ENCODE results near the gene SLC38A7.

SLC38A7 gene

GRCh38 chr16:58658796-58659211 is 25.8 kb downstream of the SLC38A7 start:
- no peak for DNase-seq (ENCODE audit: low spot score)
- Mint-ChIP-seq H3K4me3 (no peak overlapping the region), H3K27me3 (ENCODE audit: low read depth) (peaks cover 3% of the 10 kb centered on the region), H3K36me3 (ENCODE audit: low read depth) (no peaks in the 10 kb centered on the region), H3K27ac (no peak overlapping the region), H3K4me1 (ENCODE audit: low read depth) (no peaks in the 10 kb centered on the region), H3K9me3 (no peaks in the 10 kb centered on the region)

DNA sequence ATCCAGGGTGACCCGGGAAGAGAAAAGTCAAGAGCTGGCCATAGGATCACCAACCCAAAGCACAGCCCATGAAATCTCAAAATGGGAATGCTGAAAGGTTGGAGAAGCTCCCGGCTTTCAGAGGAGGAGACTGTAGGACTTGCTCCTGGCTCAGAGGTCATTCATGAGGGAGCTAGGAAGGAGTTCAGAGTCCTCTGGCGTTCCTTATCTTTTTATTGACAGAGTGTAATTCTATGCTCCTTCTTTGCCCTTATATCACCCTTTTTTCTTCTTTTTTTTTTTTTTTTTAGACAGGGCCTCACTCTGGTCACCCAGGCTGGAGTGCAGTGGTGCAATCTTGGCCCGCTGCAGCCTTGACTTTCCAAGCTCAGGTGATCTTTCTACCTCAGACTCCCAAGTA is 27.7 kb downstream of the SLC38A7 start:
- Mint-ChIP-seq H3K9me3 (no peaks in the 10 kb centered on the region), H3K27me3 (ENCODE audit: low read depth) (peaks cover 6% of the 10 kb centered on the region), H3K4me1 (ENCODE audit: low read depth) (no peaks in the 10 kb centered on the region), H3K4me3 (no peak overlapping the region), H3K27ac (no peak overlapping the region), H3K36me3 (ENCODE audit: low read depth) (no peaks in the 10 kb centered on the region)
- no peak for DNase-seq (ENCODE audit: low spot score)

- H3K4me3 Mint-ChIP-seq: no peak overlapping the region
- no peaks in the 10 kb centered on the region for H3K36me3 Mint-ChIP-seq (ENCODE audit: low read depth)
- peaks cover 6% of the 10 kb centered on the region for H3K27me3 Mint-ChIP-seq (ENCODE audit: low read depth)
- DNase-seq (ENCODE audit: low spot score): no peak
- H3K27ac Mint-ChIP-seq: no peak overlapping the region
- no peaks in the 10 kb centered on the region for H3K9me3 Mint-ChIP-seq
- no peaks in the 10 kb centered on the region for H3K4me1 Mint-ChIP-seq (ENCODE audit: low read depth)
These were observed 29.4 kb downstream of the SLC38A7 start for GRCh38 chr16:58655215-58655596.

DNA sequence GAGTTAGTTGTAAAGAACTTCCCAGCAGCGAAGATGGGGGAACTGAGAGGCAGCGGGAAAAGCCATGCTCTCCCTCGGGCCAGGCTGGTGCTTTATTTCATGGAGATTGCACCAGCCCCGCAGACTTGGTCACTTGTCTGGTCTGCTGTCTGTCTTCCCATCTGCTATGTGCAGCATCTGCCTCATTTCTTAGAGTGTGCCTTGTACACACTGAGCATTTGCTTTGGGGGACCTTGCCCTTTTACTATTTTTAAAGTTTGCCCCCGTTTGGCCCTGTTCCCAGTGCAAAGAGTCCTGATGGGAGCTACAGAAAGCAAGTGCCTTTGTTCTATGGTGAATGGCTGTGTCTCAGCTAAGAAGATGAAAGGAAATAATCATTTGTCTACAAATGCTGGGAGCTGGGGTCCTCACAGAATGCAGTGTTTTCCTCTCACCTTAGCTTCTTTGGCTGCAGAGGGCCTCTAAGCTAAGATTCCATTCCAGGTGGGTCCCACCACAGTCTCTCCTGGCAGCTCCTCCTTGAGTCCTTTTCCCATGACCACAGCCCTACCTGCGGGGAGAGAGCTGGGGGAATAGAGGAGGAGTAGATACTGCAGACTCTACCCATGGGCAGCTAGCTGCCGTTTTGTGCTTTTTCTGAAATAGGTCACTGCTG is 29.9 kb downstream of the SLC38A7 start:
- H3K36me3 Mint-ChIP-seq (ENCODE audit: low read depth): no peaks in the 10 kb centered on the region
- no peak overlapping the region for H3K4me3 Mint-ChIP-seq
- no peak for DNase-seq (ENCODE audit: low spot score)
- H3K4me1 Mint-ChIP-seq (ENCODE audit: low read depth): no peaks in the 10 kb centered on the region
- no peaks in the 10 kb centered on the region for H3K9me3 Mint-ChIP-seq
- peaks cover 6% of the 10 kb centered on the region for H3K27me3 Mint-ChIP-seq (ENCODE audit: low read depth)
- H3K27ac Mint-ChIP-seq: no peak overlapping the region

GRCh38 chr16:58652741-58653140 is 31.8 kb downstream of the SLC38A7 start:
- no peaks in the 10 kb centered on the region for H3K36me3 Mint-ChIP-seq (ENCODE audit: low read depth)
- H3K9me3 Mint-ChIP-seq: no peaks in the 10 kb centered on the region
- H3K4me3 Mint-ChIP-seq: no peak overlapping the region
- H3K27ac Mint-ChIP-seq: no peak overlapping the region
- no peaks in the 10 kb centered on the region for H3K4me1 Mint-ChIP-seq (ENCODE audit: low read depth)
- peaks cover 4% of the 10 kb centered on the region for H3K27me3 Mint-ChIP-seq (ENCODE audit: low read depth)
- DNase-seq (ENCODE audit: low spot score): no peak

DNA sequence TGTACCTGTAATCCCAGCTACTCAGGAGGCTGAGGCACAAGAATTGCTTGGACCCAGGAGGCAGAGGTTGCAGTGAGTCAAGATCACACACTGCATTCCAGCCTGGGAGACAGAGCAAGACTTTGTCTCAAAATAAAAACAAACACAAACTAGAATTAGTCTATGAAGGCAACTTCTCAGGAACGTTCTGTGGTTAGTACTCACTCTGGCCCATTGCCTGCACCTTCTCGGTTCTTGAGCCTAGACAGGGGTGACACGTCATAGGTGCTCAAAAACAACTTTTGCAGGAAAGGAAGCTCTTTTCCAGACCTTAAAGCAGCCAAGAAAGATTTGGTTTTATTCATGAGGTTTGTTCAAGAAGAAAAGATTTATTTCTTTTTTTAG is 32.6 kb downstream of the SLC38A7 start:
- no peak for DNase-seq (ENCODE audit: low spot score)
- no peaks in the 10 kb centered on the region for H3K9me3 Mint-ChIP-seq
- H3K4me3 Mint-ChIP-seq: no peak overlapping the region
- peaks cover 4% of the 10 kb centered on the region for H3K27me3 Mint-ChIP-seq (ENCODE audit: low read depth)
- H3K27ac Mint-ChIP-seq: no peak overlapping the region
- H3K4me1 Mint-ChIP-seq (ENCODE audit: low read depth): no peaks in the 10 kb centered on the region
- H3K36me3 Mint-ChIP-seq (ENCODE audit: low read depth): no peaks in the 10 kb centered on the region

DNA sequence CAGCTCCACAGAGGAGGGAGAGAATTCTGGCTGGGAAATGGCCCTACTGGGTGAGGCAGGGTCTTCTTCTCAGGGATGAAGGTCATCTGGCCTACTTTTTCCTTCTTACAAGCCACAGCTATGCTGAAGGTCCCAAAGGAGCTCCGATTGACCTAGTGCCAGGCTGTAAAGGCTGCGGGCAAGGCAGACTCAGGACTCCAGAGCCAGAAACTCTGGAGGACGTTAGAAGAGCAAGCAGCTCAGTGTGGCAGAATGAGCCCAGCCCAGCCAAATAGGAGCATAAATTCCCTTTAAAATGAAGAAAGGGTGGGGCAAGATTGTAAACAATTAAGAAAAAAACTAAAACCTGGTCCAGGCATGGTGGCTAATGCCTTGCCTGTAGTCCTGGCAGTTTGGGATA is 34.9 kb downstream of the SLC38A7 start:
- H3K36me3 Mint-ChIP-seq (ENCODE audit: low read depth): no peaks in the 10 kb centered on the region
- H3K4me1 Mint-ChIP-seq (ENCODE audit: low read depth): no peaks in the 10 kb centered on the region
- no peaks in the 10 kb centered on the region for H3K9me3 Mint-ChIP-seq
- DNase-seq (ENCODE audit: low spot score): no peak
- no peak overlapping the region for H3K27ac Mint-ChIP-seq
- no peak overlapping the region for H3K4me3 Mint-ChIP-seq
- peaks cover 4% of the 10 kb centered on the region for H3K27me3 Mint-ChIP-seq (ENCODE audit: low read depth)

DNA sequence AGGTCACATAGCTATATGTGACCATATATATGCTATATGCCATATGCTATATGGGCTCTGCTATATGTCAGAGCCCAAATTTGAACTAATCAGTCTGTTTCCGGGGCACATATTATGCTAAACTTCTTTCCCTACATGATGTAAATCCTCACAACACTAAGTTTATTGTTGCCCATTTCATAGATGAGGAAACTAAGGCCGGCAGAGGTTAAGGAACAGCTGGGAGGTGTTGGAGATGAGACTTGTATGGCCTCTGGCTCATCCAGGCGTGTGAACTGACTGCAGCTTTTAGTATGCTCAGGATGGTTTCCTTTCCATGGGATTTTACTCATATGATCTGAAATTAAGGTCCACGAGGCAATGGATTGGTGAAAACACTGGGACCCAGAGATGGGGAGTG is 37.5 kb downstream of the SLC38A7 start:
- Mint-ChIP-seq H3K9me3 (no peaks in the 10 kb centered on the region), H3K36me3 (ENCODE audit: low read depth) (no peaks in the 10 kb centered on the region), H3K27ac (no peak overlapping the region), H3K4me1 (ENCODE audit: low read depth) (no peaks in the 10 kb centered on the region), H3K27me3 (ENCODE audit: low read depth) (no peaks in the 10 kb centered on the region), H3K4me3 (no peak overlapping the region)
- no peak for DNase-seq (ENCODE audit: low spot score)

GRCh38 chr16:58644765-58645487 is 39.6 kb downstream of the SLC38A7 start:
- no peaks in the 10 kb centered on the region for H3K27me3 Mint-ChIP-seq (ENCODE audit: low read depth)
- H3K9me3 Mint-ChIP-seq: no peaks in the 10 kb centered on the region
- H3K27ac Mint-ChIP-seq: no peak overlapping the region
- H3K4me1 Mint-ChIP-seq (ENCODE audit: low read depth): no peaks in the 10 kb centered on the region
- H3K36me3 Mint-ChIP-seq (ENCODE audit: low read depth): no peaks in the 10 kb centered on the region
- H3K4me3 Mint-ChIP-seq: no peak overlapping the region
- no peak for DNase-seq (ENCODE audit: low spot score)

GRCh38 chr16:58644108-58644507 is 40.5 kb downstream of the SLC38A7 start:
- Mint-ChIP-seq H3K27me3 (ENCODE audit: low read depth) (no peaks in the 10 kb centered on the region), H3K4me1 (ENCODE audit: low read depth) (no peaks in the 10 kb centered on the region), H3K9me3 (no peaks in the 10 kb centered on the region), H3K36me3 (ENCODE audit: low read depth) (no peaks in the 10 kb centered on the region), H3K4me3 (no peak overlapping the region), H3K27ac (no peak overlapping the region)
- DNase-seq (ENCODE audit: low spot score): no peak

GRCh38 chr16:58640949-58641348 is 43.6 kb downstream of the SLC38A7 start:
- Mint-ChIP-seq H3K27me3 (ENCODE audit: low read depth) (peaks cover 3% of the 10 kb centered on the region), H3K4me1 (ENCODE audit: low read depth) (peaks cover 2% of the 10 kb centered on the region), H3K9me3 (no peaks in the 10 kb centered on the region), H3K4me3 (no peak overlapping the region), H3K36me3 (ENCODE audit: low read depth) (no peaks in the 10 kb centered on the region), H3K27ac (no peak overlapping the region)
- no peak for DNase-seq (ENCODE audit: low spot score)

DNA sequence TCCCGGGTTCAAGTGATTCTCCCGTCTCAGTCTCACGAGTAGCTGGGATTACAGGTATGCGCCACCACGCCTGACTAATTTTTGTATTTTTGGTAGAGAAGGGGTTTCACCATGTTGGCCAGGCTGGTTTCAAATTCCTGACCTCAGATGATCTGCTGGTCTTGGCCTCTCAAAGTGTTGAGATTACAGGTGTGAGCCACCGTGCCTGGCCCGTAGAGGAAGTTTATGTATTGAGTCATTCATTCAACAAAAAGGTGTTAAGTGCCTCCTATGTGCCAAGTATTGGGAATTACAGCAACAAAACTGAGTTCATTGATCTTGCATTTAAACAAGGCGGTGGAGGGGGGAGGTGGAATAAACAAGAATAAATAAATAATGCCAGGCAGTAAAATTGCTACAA is 44.7 kb downstream of the SLC38A7 start:
- Mint-ChIP-seq H3K36me3 (ENCODE audit: low read depth) (no peaks in the 10 kb centered on the region), H3K27ac (no peak overlapping the region), H3K4me3 (no peak overlapping the region), H3K27me3 (ENCODE audit: low read depth) (peaks cover 3% of the 10 kb centered on the region), H3K4me1 (ENCODE audit: low read depth) (peaks cover 2% of the 10 kb centered on the region), H3K9me3 (no peaks in the 10 kb centered on the region)
- no peak for DNase-seq (ENCODE audit: low spot score)

DNA sequence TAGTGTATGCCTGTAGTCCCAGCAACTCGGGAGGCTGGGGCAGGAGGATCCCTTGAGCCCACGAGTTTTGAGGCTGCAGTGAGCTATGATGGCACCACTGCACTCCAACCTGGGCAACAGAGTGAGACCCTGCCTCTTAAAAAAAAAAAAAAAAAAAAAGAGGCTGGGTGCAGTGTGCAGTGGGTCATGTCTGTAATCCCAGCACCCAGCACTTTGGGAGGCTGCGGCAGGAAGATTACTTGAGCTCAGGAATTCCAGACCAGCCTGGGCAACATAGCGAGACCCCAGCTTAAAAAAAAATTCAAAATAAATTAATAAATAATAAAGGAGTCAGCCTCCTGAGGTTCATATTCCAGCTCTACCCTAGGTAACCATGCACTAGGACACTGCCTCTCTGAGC is 45.3 kb downstream of the SLC38A7 start:
- no peak for DNase-seq (ENCODE audit: low spot score)
- Mint-ChIP-seq H3K4me3 (no peak overlapping the region), H3K9me3 (no peaks in the 10 kb centered on the region), H3K27ac (no peak overlapping the region), H3K4me1 (ENCODE audit: low read depth) (peaks cover 2% of the 10 kb centered on the region), H3K27me3 (ENCODE audit: low read depth) (peaks cover 6% of the 10 kb centered on the region), H3K36me3 (ENCODE audit: low read depth) (no peaks in the 10 kb centered on the region)

DNA sequence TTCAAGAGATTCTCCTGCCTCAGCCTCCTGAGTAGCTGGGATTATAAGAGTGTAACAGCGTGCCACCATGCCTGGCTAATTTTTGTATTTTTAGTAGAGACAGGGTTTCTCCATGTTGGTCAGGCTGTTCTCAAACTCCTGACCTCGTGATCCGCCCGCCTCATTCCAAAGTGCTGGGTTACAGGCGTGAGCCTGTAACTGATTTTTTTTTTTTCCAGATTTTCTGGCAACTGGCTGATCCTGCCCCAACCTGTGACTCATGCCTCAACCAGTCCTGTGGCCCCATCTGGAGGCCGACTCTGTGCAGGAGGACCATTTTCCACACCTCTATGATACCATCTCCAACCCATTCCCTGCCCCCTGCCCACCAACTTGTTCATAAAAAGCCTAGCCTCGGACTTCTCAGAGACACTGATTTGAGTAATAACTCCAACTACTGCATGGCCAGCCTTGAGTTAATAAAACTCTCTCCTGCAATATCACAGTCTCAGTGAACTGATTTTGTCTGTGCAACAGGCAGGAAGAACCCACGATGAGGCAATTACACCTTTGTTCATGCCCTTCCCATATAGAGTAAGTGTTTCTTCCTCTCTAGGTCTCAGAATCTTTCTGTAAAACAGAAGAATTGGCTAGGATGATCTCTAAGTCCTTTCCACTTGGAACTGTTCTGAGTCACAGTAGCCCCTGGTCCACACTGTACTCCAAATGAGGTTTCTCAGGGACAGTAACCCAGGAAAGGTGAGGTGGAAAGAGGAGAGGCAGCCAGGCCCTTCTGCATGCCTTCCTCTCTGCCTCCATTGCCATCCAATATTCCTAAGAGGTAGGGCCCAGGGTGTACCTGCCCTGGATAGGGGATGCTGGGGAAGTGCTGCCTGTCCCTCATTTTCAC is 46.2 kb downstream of the SLC38A7 start:
- Mint-ChIP-seq H3K4me1 (ENCODE audit: low read depth) (peaks cover 2% of the 10 kb centered on the region), H3K4me3 (no peak overlapping the region), H3K36me3 (ENCODE audit: low read depth) (no peaks in the 10 kb centered on the region), H3K27me3 (ENCODE audit: low read depth) (peaks cover 6% of the 10 kb centered on the region), H3K27ac (no peak overlapping the region), H3K9me3 (no peaks in the 10 kb centered on the region)
- no peak for DNase-seq (ENCODE audit: low spot score)
